ENCODE results near the gene DNAH3.
"Not testable (repeated sequence)": the region's sequence is repeated elsewhere in the genome, so short reads cannot be mapped to it uniquely, and the experiment has no call there.

DNAH3 gene

GRCh38 chr16:20931066-20931600, 219.5 kb downstream of the DNAH3 start:
- no peak for DNase-seq

GRCh38 chr16:20930365-20930690, 220.3 kb downstream of the DNAH3 start:
- no peak for DNase-seq

DNA sequence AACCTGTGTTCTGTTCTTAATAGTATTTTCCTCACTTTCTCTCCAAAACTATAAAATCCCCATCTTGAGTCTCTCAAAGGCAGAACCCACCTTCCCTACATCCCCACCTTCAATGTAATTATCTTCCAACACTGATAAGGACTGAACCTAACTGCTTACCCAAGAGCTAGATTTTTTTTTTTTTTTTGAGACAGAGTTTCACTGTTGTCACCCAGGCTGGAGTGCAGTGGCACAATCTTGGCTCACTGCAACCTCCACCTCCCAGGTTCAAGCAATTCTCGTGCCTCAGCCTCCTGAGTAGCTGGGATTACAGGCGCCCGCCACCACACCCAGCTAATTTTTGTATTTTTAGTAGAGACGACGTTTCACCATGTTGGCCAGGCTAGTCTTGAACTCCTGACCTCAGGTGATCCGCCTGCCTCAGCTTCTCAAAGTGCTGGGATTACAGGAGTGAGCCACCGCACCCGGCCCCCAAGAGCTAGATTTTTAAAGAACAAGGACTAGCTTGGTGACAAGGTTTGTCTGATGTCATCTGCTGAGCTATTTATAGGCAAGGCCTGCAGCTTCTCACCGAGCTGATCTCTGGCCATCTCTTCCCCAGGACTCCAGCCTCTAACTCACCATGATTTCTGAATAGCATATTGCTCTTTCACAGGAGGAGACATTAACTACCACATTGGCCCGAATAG, 220.8 kb downstream of the DNAH3 start:
- not testable (repeated sequence) for DNase-seq

DNA sequence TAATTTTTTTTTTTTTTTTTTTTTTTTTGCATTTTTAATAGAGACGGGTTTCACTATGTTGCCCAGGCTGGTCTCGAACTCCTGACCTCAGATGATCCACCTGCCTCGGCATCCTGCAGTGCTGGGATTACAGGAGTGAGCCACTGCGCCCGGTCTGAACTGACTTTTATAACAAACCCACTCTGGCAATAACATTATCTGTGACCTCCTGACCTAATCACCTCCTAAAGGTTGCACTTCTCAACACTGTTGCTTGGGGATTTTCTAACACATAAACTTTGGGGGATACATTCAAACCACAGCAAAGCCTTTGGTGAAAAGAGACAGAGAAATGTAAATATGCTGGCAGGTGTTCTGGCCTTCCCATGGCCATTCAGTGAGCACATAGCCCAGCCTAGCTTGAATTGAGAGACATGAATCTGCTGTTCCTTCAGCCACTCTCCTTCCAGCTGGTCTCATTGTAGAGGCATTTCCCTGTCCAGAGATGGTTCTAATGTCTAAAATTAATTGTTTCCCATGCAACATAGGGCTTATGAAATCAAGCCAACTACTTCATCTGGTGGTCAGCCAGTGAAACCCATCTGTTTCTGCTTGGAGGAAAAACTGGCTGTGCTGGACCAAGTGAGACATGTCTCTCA, 221.8 kb downstream of the DNAH3 start:
- no peak for DNase-seq

- DNase-seq: no peak
Observed at GRCh38 chr16:20925751-20926150, 224.9 kb downstream of the DNAH3 start.

GRCh38 chr16:20923876-20924275, 226.8 kb downstream of the DNAH3 start:
- DNase-seq: no peak

- no peak for DNase-seq
Observed at GRCh38 chr16:20920799-20921198, 229.8 kb downstream of the DNAH3 start.

DNA sequence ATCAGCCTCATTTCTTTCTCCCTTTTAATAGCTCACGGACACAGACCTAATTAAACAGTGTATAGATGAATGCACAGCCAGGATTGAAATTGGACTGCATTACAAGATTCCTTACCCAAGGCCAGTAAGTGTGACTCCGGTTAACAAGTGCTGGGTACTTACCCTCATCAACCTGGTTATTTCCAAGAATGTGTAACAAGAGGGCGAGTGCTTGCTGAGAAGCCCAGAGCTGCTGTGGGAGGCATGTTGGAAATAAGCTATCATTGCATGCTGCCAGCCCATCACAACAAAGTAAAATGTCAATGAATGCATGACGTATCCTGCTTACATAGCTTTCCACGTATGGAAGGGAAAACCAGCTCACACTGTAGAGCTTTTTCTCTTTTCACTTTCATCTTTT, 230.6 kb downstream of the DNAH3 start:
- DNase-seq: no peak

DNA sequence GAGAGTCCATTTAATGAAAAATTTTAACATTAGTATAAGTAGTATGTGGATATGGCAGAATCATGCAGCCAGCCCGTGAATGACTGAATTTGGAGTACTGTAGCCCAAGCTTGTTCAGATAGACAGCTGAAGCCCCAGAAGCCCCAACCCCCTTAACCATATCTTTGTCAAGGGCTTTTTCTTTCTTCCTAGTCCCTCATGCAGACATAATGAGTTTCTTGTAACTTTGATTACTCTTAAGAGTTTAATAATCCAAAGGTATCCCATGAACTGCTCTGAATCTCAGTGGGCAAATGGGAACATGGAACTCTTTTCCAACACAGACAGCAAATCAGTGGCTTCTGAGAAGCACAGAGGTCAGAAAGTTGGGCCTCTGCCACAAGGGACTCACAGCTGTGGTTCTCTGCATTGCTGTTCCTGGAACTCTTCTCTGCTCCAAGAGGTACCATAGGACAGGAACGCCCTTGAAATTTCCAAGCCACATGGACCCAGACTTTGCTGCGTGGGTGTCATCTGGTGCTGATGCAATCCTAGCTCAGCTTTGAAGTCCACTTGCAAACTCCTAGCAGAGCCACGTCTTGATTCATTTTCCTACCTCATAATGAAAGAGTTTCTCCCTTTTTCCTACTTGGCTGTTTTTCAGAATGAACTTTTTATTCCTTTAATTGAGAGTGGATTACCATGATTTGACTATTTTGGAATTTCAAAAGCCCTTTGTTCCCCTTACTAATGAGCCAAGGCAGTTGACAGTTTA, 232.0 kb downstream of the DNAH3 start:
- no peak for DNase-seq

- no peak for DNase-seq
Observed at GRCh38 chr16:20916942-20917341, 233.7 kb downstream of the DNAH3 start.

GRCh38 chr16:20916289-20916688, 234.4 kb downstream of the DNAH3 start:
- DNase-seq: no peak

DNA sequence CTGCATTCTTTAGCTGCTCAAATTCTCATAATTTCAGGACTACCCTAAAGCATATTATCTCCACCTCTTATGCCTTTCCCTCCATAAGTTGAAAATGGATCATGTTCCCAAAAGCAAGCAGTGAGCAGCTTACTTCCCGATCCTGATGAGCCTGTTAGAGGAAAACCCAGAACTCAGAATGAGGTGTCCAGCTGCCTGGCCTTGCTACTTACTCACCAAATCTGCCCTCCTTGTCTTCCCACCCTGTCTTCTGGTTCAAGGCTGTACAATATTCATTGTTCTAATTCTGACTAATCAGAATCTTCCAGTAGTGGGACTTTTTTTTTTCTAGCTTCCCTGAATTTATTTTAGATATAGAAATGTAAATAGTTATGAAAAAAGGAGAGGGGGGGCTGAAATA, 239.3 kb downstream of the DNAH3 start:
- no peak for DNase-seq

GRCh38 chr16:20910781-20911321, 239.8 kb downstream of the DNAH3 start:
- no peak for DNase-seq

DNA sequence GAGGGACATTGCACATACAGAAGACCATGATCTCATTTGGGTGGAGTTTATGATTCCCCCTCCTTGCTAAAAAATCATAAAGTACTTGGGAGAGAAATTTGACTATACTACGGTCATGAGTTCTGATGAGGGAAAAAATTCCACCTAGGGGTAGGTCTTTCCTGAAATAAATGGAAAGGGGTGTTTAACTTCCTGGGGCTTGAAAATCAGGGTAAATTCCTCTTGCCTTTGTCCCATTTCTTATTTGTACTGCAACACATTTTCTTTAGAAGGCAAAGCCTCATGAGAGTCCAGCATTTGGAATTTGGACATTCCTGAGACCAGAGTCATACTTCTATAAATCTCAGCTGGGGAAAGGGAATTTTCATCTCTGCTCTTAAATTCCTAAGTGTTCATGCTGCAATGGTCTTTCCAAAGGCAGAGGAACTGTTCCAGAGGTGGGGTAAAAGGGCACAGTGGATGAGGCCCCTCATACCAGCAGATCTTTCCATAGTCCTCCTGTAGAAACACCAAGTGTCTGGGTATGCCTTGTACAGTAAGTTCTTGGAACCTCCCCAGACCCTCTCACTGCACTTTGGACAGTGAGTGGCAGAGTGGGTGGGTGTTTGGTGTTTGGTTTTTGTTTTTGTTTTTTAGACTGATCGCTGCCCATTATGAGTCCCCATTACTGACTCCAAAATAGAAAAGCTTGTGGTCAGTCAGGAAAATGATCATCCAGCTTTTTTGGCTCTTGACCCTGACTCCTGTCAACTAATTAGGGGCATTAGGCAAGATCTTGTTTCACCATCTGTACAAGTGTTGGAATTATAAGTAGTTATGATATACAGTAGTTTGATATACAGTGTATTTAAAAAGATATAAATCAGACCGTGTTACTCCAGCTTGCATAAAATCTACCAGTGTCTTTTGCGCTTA, 244.0 kb downstream of the DNAH3 start:
- DNase-seq: no peak

DNA sequence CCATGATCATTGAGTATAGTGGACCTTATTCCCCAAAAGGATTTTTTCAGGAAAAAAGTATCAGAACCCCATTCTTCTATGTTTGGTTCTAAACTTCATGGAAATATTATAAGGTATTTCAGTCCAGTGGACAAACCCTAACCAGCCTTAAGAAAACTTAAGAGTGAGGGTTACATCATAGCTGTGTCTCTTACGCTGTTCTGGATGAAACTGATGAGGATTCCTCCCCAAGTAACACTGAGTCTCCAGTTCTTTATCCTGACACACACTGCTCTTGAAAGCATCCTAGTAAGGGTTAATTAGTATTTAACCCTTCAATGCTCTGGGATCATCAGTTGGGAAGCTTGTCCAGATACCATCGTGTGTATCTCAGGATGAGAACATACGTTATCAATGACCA, 245.1 kb downstream of the DNAH3 start:
- DNase-seq: no peak

- DNase-seq: no peak
Observed at GRCh38 chr16:20904507-20905081, 246.1 kb downstream of the DNAH3 start.

DNA sequence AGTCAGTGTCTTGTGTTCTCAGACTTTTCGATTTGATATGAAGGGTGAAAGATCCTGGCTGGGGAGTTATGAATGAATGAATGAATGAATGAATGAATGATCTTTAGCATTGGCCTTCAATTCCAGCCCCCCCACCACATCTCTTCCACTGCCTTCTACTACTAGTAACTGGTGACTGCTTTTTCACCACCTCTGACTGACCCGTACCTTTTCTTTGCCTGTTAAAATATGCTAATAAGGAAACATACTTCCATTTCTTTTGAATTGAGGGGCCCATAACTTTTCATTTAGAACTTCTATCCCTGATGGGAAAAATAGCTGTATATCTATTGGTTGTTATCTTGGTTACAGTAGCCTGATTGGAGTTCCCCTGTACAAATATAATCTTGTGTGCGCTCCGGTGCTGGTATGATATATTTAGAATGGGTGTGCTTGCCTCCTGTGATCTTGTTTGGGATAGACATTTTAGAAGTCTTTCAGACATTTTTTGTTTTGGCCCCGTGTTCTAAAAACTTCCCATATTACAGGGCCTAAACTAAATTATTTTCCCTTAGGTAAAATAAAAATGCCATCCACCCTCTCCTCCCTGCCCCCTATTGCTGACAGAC, 246.6 kb downstream of the DNAH3 start:
- DNase-seq: no peak

DNA sequence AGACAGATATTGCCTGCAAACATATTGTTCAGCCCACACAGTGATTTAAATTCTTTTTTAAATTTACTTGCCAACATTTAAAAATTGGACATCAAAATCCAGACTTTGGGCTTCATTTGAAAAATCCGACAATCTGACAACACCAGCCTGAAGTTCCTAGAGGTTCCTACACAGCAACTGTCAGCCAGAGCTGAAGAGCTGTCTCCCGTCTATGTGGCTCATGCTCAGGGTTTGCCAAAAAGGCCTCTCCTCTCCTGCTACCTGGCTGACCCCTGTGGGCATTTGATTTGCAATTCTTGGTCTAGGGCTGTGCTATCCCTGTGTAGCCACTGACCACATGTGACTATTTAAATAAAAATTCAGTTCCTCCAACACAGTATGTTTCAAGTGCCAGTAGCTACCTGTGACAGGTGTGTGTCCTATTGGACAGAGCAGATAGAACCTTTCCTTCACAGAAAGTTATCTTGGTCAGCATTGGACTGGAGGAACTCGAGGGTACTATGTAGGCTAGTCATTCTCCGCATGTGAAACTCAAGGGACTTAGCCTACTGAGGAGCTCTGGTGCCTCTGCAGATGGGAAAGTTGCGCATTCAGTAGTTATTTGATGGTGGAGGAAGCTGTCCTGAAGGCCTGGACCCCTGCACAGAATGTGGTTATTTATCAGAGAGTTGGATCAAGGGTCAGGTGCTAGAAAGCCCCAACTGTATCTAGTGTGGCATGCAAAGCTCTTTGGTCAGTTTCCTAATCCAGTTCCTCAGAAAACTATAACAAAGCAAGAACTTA, 247.3 kb downstream of the DNAH3 start:
- no peak for DNase-seq

DNA sequence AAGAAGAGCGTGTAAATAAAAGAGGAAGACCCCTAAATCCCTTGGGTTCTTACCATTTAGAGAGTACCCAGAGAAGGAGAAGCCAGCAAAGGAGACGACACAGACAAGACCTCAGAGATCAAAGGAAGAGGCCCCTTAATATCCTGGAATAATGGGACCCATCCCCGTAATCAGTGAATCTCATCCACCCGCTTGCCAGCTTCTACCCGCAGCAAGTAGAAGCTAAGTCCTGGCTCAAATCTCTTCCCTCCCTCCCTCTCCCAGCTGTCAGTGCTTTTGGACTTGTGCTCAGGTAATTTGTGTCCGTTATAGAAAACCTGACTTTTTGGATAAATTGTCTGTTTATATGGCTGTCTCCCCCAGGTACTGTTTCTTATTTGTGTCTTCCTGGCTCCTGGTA, 248.2 kb downstream of the DNAH3 start:
- no peak for DNase-seq

DNA sequence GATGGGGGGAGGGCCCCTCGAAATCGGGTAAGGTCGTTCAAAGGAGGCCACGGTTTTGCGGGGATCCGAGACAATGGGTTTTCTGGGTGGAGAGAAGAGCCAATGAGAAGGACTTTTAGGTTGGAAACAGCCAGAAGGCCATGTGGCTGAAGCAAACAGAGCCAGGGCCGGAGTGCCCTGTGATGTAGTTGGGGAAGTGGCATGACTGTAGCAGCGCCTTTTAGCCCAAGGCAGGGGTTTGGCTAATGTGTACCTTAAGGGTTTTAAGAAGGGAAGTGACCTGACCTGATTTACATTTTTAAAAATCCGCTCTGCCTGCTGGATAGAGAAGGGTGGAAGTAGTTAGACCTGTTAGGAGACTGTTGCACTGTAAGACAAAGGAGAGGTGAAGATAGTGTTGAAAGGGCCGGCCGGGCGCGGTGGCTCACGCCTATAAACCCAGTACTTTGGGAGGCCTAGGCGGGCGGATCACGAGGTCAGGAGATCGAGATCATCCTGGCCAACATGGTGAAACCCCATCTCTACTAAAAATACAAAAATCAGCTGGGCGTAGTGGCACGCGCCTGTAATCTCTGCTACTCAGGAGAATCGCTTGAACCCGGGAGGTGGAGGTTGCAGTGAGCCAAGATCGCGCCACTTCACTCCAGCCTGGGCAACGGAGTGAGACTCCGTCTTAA, 249.1 kb downstream of the DNAH3 start:
- no peak for DNase-seq
